Esophagus squamous epithelium (tissue), 4 donors: Measurements from ENCODE around the gene SIAE.

Experiments used
- POLR2A ChIP-seq, 4 donors: fragments of 450-650 bp; IDR thresholded peaks; one replicate each; pipeline ENCODE4 v1.6.1; 2017; ENCODE audit warnings: antibody characterized with exemption in 4 of 4, mild to moderate bottlenecking in 4 of 4, moderate library complexity in 3 of 4
- TF ChIP-seq, protein P1 (sequence below), 6 experiments: fragments of 450-650 bp in 4 of 6; fragments of 200-600 bp in 2 of 6; sonication (generic) in 2 of 6; IDR thresholded peaks; one replicate each; pipeline ENCODE4 v1.5.1; 2016 to 2019; ENCODE audit warnings: antibody characterized with exemption in 6 of 6, mild to moderate bottlenecking in 4 of 6, moderate library complexity in 4 of 6

DNA sequence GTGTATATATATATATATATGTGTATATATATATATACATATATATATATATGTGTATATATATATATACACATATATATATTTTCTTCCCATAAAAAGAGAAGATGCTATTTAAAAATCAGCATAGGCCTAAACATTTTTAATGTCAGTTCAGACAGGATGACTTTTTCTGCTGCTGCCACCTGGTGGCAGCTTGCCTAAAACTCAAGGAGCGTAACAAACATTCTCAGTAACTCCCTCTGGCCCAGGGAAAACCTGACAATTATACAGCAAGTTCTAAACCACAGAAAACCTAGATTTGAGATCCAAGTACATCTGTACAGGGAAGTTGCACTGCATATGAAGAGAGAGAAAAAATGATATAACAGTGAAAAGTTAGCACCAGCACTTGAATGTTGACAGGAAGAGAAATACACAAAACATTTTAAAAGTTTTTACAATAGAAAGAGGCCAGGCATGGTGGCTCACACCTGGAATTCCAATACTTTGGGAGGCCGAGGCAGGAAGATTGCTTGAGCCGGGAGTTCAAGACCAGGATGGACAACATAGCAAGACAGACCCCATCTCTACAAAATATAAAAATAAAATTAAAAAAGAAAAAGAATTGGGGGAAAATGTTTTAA lies 87.2 kb downstream of the SIAE start:
- TF ChIP-seq, protein P1, sequence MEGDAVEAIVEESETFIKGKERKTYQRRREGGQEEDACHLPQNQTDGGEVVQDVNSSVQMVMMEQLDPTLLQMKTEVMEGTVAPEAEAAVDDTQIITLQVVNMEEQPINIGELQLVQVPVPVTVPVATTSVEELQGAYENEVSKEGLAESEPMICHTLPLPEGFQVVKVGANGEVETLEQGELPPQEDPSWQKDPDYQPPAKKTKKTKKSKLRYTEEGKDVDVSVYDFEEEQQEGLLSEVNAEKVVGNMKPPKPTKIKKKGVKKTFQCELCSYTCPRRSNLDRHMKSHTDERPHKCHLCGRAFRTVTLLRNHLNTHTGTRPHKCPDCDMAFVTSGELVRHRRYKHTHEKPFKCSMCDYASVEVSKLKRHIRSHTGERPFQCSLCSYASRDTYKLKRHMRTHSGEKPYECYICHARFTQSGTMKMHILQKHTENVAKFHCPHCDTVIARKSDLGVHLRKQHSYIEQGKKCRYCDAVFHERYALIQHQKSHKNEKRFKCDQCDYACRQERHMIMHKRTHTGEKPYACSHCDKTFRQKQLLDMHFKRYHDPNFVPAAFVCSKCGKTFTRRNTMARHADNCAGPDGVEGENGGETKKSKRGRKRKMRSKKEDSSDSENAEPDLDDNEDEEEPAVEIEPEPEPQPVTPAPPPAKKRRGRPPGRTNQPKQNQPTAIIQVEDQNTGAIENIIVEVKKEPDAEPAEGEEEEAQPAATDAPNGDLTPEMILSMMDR (IDR thresholded peaks at IDR 0.05), result peak in 5 of 6 experiments; percentile 14 to 55 (median 44)
- TF ChIP-seq POLR2A (IDR thresholded peaks at IDR 0.05), result no peak
